KOPT-K1 (cell line): ENCODE data around the gene EPHA4.
"Not testable (repeated sequence)": the region's sequence is repeated elsewhere in the genome, so short reads cannot be mapped to it uniquely, and the experiment has no call there.

Source experiments
- H3K27ac ChIP-seq: fragments of 200-600 bp; sonication (generic); 2 replicates; pipeline ENCODE4 v1.5.1; 2016; ENCODE audit warnings: antibody characterized with exemption, mild to moderate bottlenecking, low read depth, low read length; ENCODE audit not compliant: poor library complexity, severe bottlenecking
- H3K36me3 ChIP-seq: fragments of 200-600 bp; sonication (generic); 2 replicates; pipeline ENCODE4 v1.5.1; 2017; ENCODE audit warnings: antibody characterized with exemption, mild to moderate bottlenecking, low read length, moderate library complexity; ENCODE audit not compliant: insufficient read depth
- H3K9me3 ChIP-seq: fragments of 200-600 bp; sonication (generic); 2 replicates; pipeline ENCODE4 v1.5.1; 2017; ENCODE audit warnings: antibody characterized with exemption, low read length, mild to moderate bottlenecking; ENCODE audit not compliant: insufficient read depth, poor library complexity, severe bottlenecking

Gene EPHA4

DNA sequence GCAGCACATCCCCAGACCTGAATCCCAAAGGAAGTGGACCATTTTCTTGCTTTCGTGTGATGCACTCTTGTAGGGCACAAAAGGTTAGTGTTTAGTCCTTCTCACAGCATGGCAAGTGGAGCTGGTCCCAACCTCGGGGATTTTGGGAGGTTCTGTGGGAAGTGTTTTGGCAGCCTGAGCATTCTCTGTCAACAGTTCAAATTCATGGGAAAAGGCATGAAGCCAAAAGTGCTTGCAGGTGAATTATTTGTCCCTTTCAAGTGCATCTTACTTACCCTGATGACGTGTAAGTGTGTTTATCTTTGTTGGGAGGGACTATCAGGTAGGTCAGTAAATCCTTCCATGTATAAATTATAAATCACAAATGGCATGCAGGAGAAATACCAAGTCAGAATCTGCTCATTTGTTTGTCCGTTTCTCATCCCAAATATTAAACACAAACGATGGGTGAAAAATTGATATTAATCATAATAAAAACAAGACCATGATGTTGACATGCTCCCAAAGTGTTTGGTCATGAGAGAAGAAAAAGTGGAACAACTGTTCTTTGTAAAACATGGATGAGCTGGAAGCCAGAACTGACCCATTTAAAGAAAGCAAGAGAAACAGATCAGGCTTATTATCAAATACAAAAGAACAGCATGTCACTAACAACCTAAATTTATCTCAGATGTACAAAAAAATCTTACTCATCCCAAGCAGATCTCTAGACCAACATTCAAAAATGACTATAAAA lies 57.6 kb downstream of the EPHA4 start:
- Histone ChIP-seq H3K9me3 (no peaks in the 10 kb centered on the region), H3K36me3 (no peaks in the 10 kb centered on the region), H3K27ac (no peak overlapping the region)

DNA sequence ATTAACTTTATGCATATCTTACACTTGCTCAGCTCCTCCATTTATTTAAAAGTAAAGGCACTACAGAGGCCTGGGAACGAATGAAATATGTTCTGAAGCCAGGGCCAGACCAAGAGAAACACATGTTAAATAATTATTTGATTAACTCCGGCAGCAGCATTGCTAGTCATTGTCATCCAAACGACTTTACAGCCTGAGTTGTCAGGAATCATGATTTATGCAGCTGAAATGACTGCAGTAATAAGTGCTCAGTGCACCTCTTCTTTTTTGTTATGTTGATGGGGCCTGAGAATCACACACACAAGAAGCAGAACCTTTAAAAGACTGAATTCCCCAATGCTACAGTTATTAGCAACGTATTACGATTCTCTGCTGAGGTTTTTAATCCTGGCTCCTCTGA lies 58.9 kb downstream of the EPHA4 start:
- Histone ChIP-seq H3K9me3 (no peaks in the 10 kb centered on the region), H3K36me3 (no peaks in the 10 kb centered on the region), H3K27ac (no peak overlapping the region)

DNA sequence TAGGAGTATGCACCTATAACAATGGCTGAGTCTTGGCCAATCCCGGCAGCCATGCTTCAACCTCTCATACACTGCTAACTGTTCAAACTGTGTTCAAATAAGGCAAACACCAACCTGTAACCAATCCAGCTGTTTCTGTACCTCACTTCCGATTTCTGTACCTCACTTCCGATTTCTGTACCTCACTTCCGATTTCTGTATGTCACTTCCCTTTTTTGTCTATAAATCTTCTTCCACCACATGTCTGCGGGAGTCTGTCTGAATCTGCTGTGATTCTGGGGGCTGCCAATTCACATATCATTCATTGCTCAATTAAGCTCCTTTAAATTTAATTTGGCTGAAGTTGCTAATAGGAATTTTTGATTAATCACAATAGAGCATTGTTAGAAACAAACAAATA lies 60.8 kb downstream of the EPHA4 start:
- not testable (repeated sequence) for H3K9me3 ChIP-seq, H3K27ac ChIP-seq, H3K36me3 ChIP-seq

DNA sequence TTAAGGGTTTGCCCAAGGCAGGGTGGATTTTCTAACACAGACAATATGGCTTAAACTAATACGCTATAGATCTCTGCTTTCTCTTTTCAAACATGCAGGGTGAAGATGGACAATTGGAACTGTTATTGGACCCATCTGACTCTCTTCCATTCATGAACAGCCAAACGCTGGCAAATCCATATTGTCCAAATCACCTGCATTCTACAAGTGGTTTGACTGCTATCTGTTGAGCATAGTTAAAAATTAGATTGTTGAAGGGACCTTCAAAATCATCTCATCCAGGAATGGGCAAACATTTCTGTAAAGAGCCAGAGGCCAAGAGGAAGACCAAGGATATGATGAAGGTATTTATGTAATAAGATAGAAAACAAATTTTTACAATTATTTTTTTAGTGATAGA lies 65.6 kb downstream of the EPHA4 start:
- Histone ChIP-seq H3K36me3 (no peaks in the 10 kb centered on the region), H3K27ac (no peak overlapping the region), H3K9me3 (no peaks in the 10 kb centered on the region)

DNA sequence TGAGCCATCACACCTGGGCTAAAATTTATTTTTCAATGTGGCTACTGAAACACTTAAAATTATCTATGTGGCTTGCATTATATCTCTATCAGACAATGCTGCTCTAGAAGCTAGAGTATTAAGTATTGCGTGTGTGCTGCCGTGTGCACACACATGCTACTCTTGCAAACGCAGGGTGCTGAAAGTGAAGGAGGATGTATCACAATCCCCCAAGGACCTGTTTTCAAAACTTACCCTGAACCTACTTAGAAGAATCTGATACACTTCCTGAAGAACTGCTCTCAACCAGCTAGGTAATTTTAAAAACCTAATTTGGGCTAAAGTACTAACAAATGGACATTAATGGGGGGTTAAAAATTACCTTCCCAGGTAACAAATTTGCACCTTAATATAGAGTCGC lies 66.5 kb downstream of the EPHA4 start:
- Histone ChIP-seq H3K27ac (no peak overlapping the region), H3K9me3 (no peaks in the 10 kb centered on the region), H3K36me3 (no peaks in the 10 kb centered on the region)

DNA sequence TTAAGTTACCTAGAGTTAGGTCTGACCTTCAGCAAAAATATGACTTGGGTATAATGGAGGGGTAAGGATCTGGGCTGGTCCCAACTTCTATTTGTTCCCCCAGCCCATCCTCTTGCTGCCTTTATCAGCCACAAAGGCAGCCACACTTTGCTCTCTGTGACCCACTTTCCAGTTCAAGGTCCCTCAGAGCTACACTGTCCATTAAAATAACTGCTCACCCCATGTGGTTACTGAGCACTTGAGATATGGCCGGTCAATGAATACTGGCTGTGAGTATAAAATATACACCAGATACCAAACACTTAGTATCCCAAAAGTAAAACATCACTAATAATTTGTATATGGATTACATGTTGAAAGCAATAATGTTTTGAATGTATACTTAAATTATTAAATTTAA lies 67.2 kb downstream of the EPHA4 start:
- Histone ChIP-seq H3K9me3 (no peaks in the 10 kb centered on the region), H3K27ac (no peak overlapping the region), H3K36me3 (no peaks in the 10 kb centered on the region)

DNA sequence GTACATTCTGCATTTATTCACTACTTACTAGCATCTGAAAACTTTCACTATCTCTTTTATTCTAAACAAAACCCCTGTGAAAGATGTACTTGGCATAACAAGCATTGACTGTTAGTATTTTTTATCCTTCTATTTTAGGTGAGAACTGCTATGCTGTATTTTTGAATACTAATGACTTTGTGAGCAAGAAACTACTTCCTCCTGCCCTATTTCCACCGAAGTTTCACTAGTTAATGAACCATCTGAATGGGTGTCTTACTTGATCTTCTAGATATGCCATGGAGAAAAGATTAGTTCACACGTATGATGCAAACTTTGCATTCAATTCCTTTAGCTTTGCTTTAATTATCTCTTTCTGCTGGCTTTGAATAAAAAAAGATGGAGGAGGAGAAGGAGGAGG lies 68.1 kb downstream of the EPHA4 start:
- Histone ChIP-seq H3K9me3 (no peaks in the 10 kb centered on the region), H3K27ac (no peak overlapping the region), H3K36me3 (no peaks in the 10 kb centered on the region)

DNA sequence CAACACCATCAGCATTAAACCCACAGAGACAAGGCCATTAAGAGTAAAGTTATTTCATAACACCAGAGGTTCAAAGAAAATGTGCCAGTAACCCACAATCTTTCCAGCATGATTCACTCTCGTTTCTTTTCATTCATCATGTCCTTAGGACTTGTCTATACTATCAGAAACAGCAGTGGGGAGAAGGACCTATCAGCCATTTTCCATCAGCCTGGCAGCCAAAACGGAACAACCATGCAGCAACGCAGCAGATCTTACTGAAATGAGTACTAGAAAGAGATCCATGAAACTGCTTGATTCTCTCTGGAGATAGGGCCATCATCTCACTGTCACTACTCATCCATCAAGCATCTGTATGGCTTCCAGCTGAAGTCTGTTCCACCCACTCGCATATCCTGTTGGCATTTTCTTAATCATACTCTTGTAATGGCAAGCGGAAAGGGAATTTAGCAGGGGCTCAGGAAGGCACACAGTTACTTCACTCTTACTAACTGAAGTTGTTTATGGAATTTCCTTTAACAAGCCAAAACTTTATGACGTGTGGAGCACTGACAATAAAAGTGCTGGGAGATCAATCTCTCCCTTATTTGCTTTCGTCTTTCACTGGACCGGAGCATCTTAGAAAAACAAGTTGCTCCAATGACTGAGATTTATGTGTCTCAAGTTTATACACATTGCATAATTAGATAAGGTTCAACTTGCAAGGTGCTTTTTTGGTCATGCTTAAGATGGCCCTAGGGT lies 69.7 kb downstream of the EPHA4 start:
- Histone ChIP-seq H3K9me3 (no peaks in the 10 kb centered on the region), H3K27ac (no peak overlapping the region), H3K36me3 (no peaks in the 10 kb centered on the region)

DNA sequence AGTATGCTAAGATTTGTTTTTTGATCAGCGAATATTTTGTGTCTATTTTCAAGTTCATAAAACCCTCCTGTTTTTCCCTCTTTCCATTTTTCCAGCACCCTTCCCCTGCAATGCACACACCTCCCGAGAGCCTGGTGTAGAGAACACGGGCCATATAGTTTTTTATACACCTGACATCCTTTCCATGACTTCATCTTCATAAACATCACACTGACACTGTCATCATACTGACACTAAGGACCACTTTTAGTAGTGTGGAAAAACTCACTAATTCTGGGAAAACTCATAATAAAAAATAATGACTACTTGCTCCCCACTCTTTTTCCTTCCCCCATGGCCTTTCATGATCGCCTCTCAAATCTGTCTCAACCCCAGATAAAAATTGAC lies 70.2 kb downstream of the EPHA4 start:
- no peaks in the 10 kb centered on the region for H3K36me3 ChIP-seq
- H3K27ac ChIP-seq: no peak overlapping the region

DNA sequence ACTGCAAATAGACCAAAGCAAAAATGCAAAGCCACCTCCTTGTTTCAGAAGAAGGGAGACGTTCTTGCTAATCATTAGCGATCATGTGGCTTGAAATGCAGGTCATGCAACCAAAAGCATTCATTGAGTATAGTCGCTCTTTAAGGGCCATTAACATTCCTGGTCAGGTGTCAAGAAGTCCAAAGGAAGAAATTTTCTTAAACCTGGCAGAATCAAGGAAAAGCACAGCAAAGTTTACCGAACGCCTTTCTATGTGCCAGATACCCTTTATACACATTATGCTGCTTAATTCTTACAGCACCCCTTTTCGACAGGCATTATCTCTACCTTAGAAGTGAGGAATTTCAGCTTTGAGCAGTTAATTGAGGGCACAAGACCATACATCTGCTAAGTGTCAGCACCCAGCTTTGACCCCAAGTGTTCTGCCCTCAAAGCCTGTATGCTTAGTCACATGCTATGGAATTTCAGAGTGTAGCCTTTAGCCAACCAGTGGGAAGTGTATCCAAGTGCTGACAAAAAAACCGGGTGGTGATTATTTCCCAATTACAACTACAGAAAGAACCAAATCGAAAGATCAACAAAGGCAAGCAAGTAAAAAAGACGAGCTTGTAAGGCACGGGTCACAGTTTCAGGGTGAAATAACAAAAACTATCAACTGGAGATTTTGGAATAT lies 70.8 kb downstream of the EPHA4 start:
- Histone ChIP-seq H3K27ac (no peak overlapping the region), H3K9me3 (no peaks in the 10 kb centered on the region), H3K36me3 (no peaks in the 10 kb centered on the region)

More for the DNA sequence above, 70.2 kb downstream of the EPHA4 start:
- no peaks in the 10 kb centered on the region for H3K9me3 ChIP-seq

DNA sequence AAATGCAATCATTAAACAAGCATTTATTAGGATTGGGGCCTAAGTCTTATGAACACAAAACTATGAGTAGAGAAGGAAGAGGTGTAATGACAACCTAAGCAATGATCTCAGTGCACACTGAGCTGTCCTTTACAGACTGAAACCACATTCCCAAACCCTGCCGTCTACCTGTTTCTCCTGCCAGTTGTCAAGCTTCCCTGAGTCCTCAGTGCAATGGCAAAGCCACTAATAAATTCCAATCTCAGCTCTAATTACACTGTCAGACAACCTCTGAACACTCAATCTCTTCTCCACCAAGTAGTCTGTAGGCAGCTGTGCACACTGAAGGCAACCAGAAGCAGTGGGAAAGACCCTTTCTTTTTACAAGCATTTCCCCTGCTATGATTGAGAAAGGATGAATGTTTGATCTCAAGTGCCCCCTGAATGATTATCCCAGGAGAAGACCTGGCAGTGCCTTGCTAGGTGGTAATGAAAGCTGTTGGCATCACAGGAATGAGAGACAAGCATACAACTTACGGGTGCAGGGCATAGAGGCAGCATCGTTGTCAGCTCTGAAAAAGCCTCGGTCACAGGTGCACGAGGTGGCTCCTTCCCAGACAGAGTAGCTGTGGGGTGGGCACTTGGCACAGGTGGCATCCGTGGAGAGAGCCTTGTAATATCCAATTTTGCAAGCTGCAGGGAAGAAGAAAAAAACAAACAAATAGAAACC lies 71.4 kb downstream of the EPHA4 start:
- no peaks in the 10 kb centered on the region for H3K9me3 ChIP-seq
- H3K27ac ChIP-seq: no peak overlapping the region
- H3K36me3 ChIP-seq: no peaks in the 10 kb centered on the region

DNA sequence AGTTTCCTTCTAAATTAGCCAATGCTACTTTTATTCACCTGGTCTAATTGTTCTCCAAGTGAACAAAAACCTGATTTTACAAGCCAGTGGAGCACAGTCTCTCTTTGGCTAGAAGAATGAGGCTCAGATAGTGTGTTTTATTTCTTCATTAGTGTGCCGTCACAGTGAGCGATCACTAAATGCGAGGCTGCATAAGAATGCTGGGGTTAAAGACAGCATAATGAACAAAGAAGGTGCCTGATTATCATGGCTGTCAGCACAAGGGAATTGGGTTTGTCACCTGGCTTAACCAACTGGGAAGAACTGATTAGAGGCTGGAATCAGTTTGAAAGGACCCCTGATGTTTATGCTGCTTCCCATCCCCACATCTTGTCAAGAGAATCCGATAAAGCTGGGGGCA lies 76.4 kb downstream of the EPHA4 start:
- H3K27ac ChIP-seq: no peak overlapping the region
- no peaks in the 10 kb centered on the region for H3K36me3 ChIP-seq
- no peaks in the 10 kb centered on the region for H3K9me3 ChIP-seq

DNA sequence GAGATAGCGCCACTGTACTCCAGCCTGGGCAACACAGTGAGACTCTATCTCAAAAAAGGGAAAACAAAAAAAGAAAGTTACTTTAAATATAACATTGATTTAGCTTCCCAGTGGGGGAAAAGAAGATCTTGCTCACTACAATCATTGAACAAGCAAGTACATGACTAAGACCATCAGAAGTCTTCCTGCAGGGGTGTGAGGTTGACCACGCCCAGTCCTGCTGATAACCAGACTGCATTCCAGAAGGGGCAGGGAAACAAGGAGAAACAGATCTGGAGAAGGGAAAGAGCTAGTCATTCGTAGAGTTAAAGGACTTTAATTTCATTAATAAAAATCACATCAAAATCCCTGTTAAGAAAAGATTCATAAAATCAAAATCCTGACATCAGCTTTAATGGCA lies 77.5 kb downstream of the EPHA4 start:
- Histone ChIP-seq H3K9me3 (no peaks in the 10 kb centered on the region), H3K27ac (no peak overlapping the region), H3K36me3 (no peaks in the 10 kb centered on the region)

DNA sequence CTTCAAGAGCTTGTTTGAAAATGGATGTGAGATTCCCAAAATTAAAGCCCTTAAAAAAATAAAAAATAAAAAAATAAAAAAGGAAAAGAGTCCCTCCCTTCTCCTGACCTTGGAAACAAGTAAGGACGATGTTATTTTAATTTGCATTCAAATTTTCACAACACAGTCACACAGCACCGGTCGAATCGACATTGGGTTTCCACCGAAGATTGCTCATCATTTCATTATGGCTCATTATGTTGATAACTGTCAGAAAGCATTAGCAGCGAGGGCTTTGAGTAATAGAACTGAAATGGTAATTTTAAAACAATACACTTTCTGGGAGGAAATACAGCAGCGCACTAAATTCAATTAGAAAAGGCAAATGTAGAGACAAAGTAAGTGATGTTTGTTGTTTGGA lies 78.7 kb downstream of the EPHA4 start:
- no peaks in the 10 kb centered on the region for H3K9me3 ChIP-seq
- no peaks in the 10 kb centered on the region for H3K36me3 ChIP-seq
- H3K27ac ChIP-seq: no peak overlapping the region

DNA sequence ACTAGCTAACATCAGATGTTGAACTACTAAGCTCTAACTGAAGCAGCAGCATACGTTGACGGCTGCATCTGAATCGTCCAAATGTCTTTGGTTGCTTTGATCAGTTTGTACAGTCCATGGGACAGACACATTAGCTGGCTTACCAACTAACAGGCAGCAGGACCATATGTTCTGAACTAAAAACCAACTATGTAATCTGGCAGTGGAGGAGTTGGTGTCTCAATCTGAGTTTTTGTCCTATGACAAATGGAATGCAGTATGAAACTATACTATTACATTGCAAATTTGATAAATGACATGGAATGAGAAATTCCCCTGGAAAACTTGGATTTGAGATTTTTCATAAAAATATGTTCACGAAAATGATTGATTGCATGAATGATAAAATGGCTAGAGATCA lies 79.5 kb downstream of the EPHA4 start:
- no peak overlapping the region for H3K27ac ChIP-seq
- H3K9me3 ChIP-seq: no peaks in the 10 kb centered on the region
- H3K36me3 ChIP-seq: no peaks in the 10 kb centered on the region
